ENCODE data around the gene SEMA3D.

SEMA3D gene

DNA sequence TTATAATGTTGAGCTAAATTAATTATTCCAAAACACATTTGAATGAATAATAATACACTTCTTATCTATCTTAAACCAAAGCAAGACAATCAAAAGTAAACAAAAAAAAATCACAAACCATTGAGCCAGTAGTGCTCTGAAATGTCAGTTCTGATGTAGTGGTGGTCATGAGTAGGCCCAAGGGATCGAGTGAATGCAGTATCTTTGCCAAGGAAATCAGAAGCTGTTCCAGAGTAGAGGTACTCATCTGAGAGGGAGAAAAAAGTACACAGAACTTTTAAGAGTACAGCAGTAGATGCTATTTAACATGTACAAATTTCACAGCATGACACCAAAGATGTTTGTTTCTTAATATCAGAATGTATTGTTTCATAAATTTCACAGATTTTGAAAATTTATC lies 121.5 kb downstream of the SEMA3D start:
- TF ChIP-seq, protein P1, sequence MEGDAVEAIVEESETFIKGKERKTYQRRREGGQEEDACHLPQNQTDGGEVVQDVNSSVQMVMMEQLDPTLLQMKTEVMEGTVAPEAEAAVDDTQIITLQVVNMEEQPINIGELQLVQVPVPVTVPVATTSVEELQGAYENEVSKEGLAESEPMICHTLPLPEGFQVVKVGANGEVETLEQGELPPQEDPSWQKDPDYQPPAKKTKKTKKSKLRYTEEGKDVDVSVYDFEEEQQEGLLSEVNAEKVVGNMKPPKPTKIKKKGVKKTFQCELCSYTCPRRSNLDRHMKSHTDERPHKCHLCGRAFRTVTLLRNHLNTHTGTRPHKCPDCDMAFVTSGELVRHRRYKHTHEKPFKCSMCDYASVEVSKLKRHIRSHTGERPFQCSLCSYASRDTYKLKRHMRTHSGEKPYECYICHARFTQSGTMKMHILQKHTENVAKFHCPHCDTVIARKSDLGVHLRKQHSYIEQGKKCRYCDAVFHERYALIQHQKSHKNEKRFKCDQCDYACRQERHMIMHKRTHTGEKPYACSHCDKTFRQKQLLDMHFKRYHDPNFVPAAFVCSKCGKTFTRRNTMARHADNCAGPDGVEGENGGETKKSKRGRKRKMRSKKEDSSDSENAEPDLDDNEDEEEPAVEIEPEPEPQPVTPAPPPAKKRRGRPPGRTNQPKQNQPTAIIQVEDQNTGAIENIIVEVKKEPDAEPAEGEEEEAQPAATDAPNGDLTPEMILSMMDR (IDR thresholded peaks at IDR 0.05; ENCODE audit: low read depth, low read length): no peak
- TF ChIP-seq EZH2phosphoT487 (IDR thresholded peaks at IDR 0.05; ENCODE audit: low read depth): no peak
- Histone ChIP-seq H3K9ac (ENCODE audit: low read length) (no peak overlapping the region), H3K4me3 (ENCODE audit: low read length) (no peak overlapping the region), H4K20me1 (ENCODE audit: insufficient read depth, low read length) (no peaks in the 10 kb centered on the region), H3K79me2 (ENCODE audit: low read length) (no peaks in the 10 kb centered on the region), H3K9me3 (ENCODE audit: insufficient read depth, low read length) (no peaks in the 10 kb centered on the region), H3K27me3 (ENCODE audit: low read depth, low read length) (no peaks in the 10 kb centered on the region), H3K4me2 (ENCODE audit: low read length) (no peak overlapping the region), H2AFZ (ENCODE audit: low read depth, low read length) (no peak overlapping the region), H3K36me3 (replicated peaks; ENCODE audit: low read depth, low read length) (no peaks in the 10 kb centered on the region), H3K27ac (ENCODE audit: low read length) (no peak overlapping the region), H3K4me1 (ENCODE audit: low read length) (no peaks in the 10 kb centered on the region)

DNA sequence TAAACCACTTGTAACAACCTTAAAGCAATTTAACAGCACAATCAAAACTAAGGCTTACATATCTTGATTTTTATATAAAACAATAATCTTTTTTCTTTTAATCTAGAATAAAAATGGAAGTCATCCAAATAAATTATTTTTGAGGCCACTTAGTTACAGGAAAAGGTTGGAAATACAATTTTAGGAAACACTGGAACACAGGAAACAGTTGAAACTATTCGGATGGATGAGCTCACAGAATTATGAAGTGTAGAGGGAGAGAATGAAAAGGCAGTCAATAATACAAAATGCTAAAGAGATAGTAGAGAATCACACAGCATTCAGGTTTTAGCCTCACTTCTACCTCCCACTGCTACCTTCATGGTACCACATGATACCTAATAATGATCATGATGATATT lies 124.2 kb downstream of the SEMA3D start:
- TF ChIP-seq, protein P1 (IDR thresholded peaks at IDR 0.05; ENCODE audit: low read depth, low read length): no peak
- TF ChIP-seq EZH2phosphoT487 (IDR thresholded peaks at IDR 0.05; ENCODE audit: low read depth): no peak

DNA sequence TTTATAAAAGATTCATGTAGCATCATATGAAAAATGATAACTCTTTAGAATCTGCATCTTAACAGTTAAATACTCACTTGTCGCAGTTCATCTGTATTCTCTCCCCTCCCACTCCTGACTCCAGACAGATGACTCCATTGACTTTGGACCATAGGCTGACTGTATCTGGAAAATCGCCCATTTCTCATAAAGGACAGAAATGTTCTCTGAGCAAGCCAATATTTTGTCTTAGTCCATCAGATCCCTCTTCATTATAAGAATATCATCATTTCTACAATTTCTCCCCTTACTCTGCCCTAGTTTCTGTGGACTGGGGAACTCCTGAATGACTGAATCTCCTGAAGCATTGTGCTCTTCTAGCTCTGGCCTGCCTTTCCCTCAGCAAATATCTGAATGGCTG lies 125.4 kb downstream of the SEMA3D start:
- no peak overlapping the region for H3K4me3 ChIP-seq (ENCODE audit: low read length)
- H3K79me2 ChIP-seq (ENCODE audit: low read length): no peaks in the 10 kb centered on the region
- H3K4me1 ChIP-seq (ENCODE audit: low read length): no peaks in the 10 kb centered on the region
- H3K27me3 ChIP-seq (ENCODE audit: low read depth, low read length): no peaks in the 10 kb centered on the region
- H3K27ac ChIP-seq (ENCODE audit: low read length): no peak overlapping the region
- TF ChIP-seq, protein P1 (IDR thresholded peaks at IDR 0.05; ENCODE audit: low read depth, low read length): no peak
- TF ChIP-seq EZH2phosphoT487 (IDR thresholded peaks at IDR 0.05; ENCODE audit: low read depth): no peak
- H3K9ac ChIP-seq (ENCODE audit: low read length): no peak overlapping the region
- H2AFZ ChIP-seq (ENCODE audit: low read depth, low read length): no peak overlapping the region
- no peaks in the 10 kb centered on the region for H4K20me1 ChIP-seq (ENCODE audit: insufficient read depth, low read length)
- no peak overlapping the region for H3K4me2 ChIP-seq (ENCODE audit: low read length)
- H3K36me3 ChIP-seq (replicated peaks; ENCODE audit: low read depth, low read length): no peaks in the 10 kb centered on the region
- no peaks in the 10 kb centered on the region for H3K9me3 ChIP-seq (ENCODE audit: insufficient read depth, low read length)

More for the DNA sequence above, 124.2 kb downstream of the SEMA3D start:
- Histone ChIP-seq H3K36me3 (replicated peaks; ENCODE audit: low read depth, low read length) (no peaks in the 10 kb centered on the region), H3K27ac (ENCODE audit: low read length) (no peak overlapping the region), H3K4me3 (ENCODE audit: low read length) (no peak overlapping the region), H3K9ac (ENCODE audit: low read length) (no peak overlapping the region), H3K79me2 (ENCODE audit: low read length) (no peaks in the 10 kb centered on the region), H3K9me3 (ENCODE audit: insufficient read depth, low read length) (no peaks in the 10 kb centered on the region), H3K4me2 (ENCODE audit: low read length) (no peak overlapping the region), H3K4me1 (ENCODE audit: low read length) (no peaks in the 10 kb centered on the region), H4K20me1 (ENCODE audit: insufficient read depth, low read length) (no peaks in the 10 kb centered on the region), H2AFZ (ENCODE audit: low read depth, low read length) (no peak overlapping the region), H3K27me3 (ENCODE audit: low read depth, low read length) (no peaks in the 10 kb centered on the region)

DNA sequence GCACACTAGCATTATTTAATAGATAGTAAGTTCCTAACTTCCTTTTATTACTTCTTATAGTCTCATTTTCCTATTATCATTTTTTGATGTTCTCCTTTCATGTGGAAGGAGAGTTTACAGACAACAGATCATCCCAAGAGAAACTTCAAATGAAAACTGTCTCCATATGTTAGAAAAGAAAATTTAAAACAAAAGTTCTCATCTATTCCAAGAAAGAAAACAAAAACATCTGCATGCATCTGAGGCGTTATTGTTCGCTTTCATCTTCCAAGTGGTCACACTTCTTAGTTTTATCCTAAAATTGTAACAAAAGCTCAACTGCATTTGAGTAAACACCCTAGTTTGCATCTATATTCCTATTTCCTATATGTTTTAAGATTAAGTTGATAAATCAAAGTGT lies 126.2 kb downstream of the SEMA3D start:
- Histone ChIP-seq H3K27me3 (ENCODE audit: low read depth, low read length) (no peaks in the 10 kb centered on the region), H4K20me1 (ENCODE audit: insufficient read depth, low read length) (no peaks in the 10 kb centered on the region), H2AFZ (ENCODE audit: low read depth, low read length) (no peak overlapping the region), H3K9me3 (ENCODE audit: insufficient read depth, low read length) (no peaks in the 10 kb centered on the region), H3K4me2 (ENCODE audit: low read length) (no peak overlapping the region), H3K36me3 (replicated peaks; ENCODE audit: low read depth, low read length) (no peaks in the 10 kb centered on the region), H3K9ac (ENCODE audit: low read length) (no peak overlapping the region), H3K4me1 (ENCODE audit: low read length) (no peaks in the 10 kb centered on the region), H3K4me3 (ENCODE audit: low read length) (no peak overlapping the region), H3K27ac (ENCODE audit: low read length) (no peak overlapping the region), H3K79me2 (ENCODE audit: low read length) (no peaks in the 10 kb centered on the region)
- no peak for TF ChIP-seq EZH2phosphoT487 (IDR thresholded peaks at IDR 0.05; ENCODE audit: low read depth)
- TF ChIP-seq, protein P1 (IDR thresholded peaks at IDR 0.05; ENCODE audit: low read depth, low read length): no peak
